A673 (cell line): Measurements from ENCODE around the gene IL1RAPL1.

Source experiments
- CTCF ChIP-seq: fragments of 300-800, 200-600 bp; sonication (generic); conservative IDR thresholded peaks from 2 replicates; pipeline ENCODE4 v1.5.1; 2017; ENCODE audit warnings: low read depth, mild to moderate bottlenecking, antibody characterized with exemption, low read length, moderate library complexity, mixed read lengths
- EZH2 ChIP-seq: fragments of 200-600 bp; sonication (generic); IDR thresholded peaks from 2 replicates; pipeline ENCODE4 v1.6.1; 2017; ENCODE audit warnings: borderline replicate concordance, low read depth, mild to moderate bottlenecking, mixed read lengths, antibody characterized with exemption, low read length; ENCODE audit not compliant: poor library complexity, severe bottlenecking

- TF ChIP-seq CTCF (no peak), EZH2 (no peak)
Observed at GRCh38 chrX:29671421-29671820, 1084.2 kb downstream of the IL1RAPL1 start.
